Heart right ventricle (tissue), 16 donors: ENCODE measurements around the gene CDH23. TPM values are rescaled to one million over a fixed set of nuclear protein-coding genes. Genes with fewer than 3 reads are reported as not detected.

Experiments used
- ATAC-seq, 8 donors: fragments of 200-7000 bp; cut with Tn5 transposase; one replicate each; pipeline ENCODE4 v1.9.1; 2020; ENCODE audit warnings: mild to moderate bottlenecking in 8 of 8, moderate library complexity in 8 of 8, moderate number of reproducible peaks in 1 of 8
- DNase-seq, 2 donors: peaks; one replicate each; pipeline ENCODE4 v3.0.0-alpha.2; 2020
- H3K27ac ChIP-seq, 10 donors: fragments of 200-600 bp; sonication (generic) in 2 of 10; one replicate each; pipeline versions ENCODE4 v1.5.0 to v1.8.0; 2020 to 2022; ENCODE audit warnings: mild to moderate bottlenecking in 3 of 10
- H3K27me3 ChIP-seq, 7 donors: fragments of 200-600 bp; one replicate each; pipeline ENCODE4 v1.8.0; 2021 to 2022; ENCODE audit warnings: mild to moderate bottlenecking in 2 of 7
- H3K36me3 ChIP-seq, 9 donors: fragments of 200-600 bp; sonication (generic) in 1 of 9; one replicate each; pipeline versions ENCODE4 v1.5.0 to v1.8.0; 2020 to 2022; ENCODE audit warnings: mild to moderate bottlenecking in 2 of 9
- H3K4me1 ChIP-seq, 9 donors: fragments of 200-600 bp; sonication (generic) in 1 of 9; one replicate each; pipeline versions ENCODE4 v1.5.0 to v1.8.0; 2020 to 2022; ENCODE audit warnings: mild to moderate bottlenecking in 4 of 9
- H3K4me3 ChIP-seq, 10 donors: fragments of 200-600 bp; sonication (generic) in 2 of 10; one replicate each; pipeline versions ENCODE4 v1.5.0 to v1.8.0; 2020 to 2022; ENCODE audit warnings: mild to moderate bottlenecking in 7 of 10, moderate library complexity in 2 of 10
- H3K9me3 ChIP-seq, 11 donors: fragments of 200-600 bp in 10 of 11; sonication (generic) in 2 of 11; one replicate each; pipeline versions ENCODE4 v1.5.0 to v1.8.0; 2013 to 2022; ENCODE audit warnings: mild to moderate bottlenecking in 2 of 11, control low read depth in 1 of 11, moderate library complexity in 1 of 11
- CTCF ChIP-seq, 9 donors: fragments of 200-600 bp; sonication (generic) in 2 of 9; IDR thresholded peaks; one replicate each; pipeline versions ENCODE4 v1.5.0 to v1.8.0; 2021 to 2022; ENCODE audit warnings: antibody characterized with exemption in 9 of 9, mild to moderate bottlenecking in 5 of 9, moderate library complexity in 1 of 9
- WGBS, 2 donors: extraction: QIAGEN DNeasy Blood & Tissue Kit; methylation state at CpG; one replicate each; pipeline ENCODE4 v1.1.7; 2013; ENCODE audit warnings: inconsistent platforms in 1 of 2; 5-methylcytosine and 5-hydroxymethylcytosine counted together
- intact Hi-C, 10 donors: fragments of 100-400 bp; cut with DNase I; formaldehyde crosslinking; loops; one replicate each; pipeline versions ENCODE4 v1.11.1 to v1.14.2; 2022
- polyA plus RNA-seq, 2 donors: library from polyadenylated mRNA; stranded (reverse); fragments of 200-250 nt; gene quantifications; one replicate each; pipeline ENCODE4 v1.2.3, GENCODE V29; 2013
- total RNA-seq, 10 donors: library from RNA; stranded (reverse); fragmentation: NEBNext Ultra II Directional in 3 of 10; extraction: Animal tissue kit (Norgen Biotek cat#: 25700) in 3 of 10; gene quantifications; one replicate each; pipeline versions ENCODE4 v1.2.1 to v1.2.4, GENCODE V29; 2021 to 2023
- donor health status: Arrhythmogenic right ventricular cardiomyopathy.
- donor health status: ischemic (EF 13 %, LVEDD 7.1; RV severe dilation, severe dysfunction).
- donor health status: healthy with polysubstance abuse.
- donor health status: DM: no; HTN: yes; CAD: no.
- donor health status: DM: no; HTN: no; CAD: no.
- donor health status: ischemic (EF 25% LVEDD 6.9; RV normal size, moderate dysfunction).
- donor health status: ischemic (EF 25% LVEDD 5.7; RV mildly dilated, moderate dysfunction).
- donor health status: healthy.
- donor health status: DM: yes; HTN: yes; CAD: no.
- donor health status: Ischemic cardiomyopathy.
- donor health status: ischemic (EF 35%, LVEDD 5.7; RV mildly dilated, moderate dysfunction).
- donor health status: nonischemic (EF 11% LVEDD 7.7; RV severe dilation, severe dysfunction).
- donor health status: DM: yes; HTN: yes; CAD: no.
- donor health status: PGD.
- donor health status: ischemic (EF 29% LVEDD 5.4; RV normal size, mild dysfunction).
- donor health status: nonischemic (EF 23%, LVEDD 6.1; RV moderate dilation, normal function).

CDH23 gene
- total and polyA plus RNA-seq, 12 donors, result 1.1 to 7.7 (median 4.6) TPM

- Histone ChIP-seq H3K4me3 (no peak overlapping the region), H3K27ac (no peak overlapping the region), H3K9me3 (no peaks in the 10 kb centered on the region), H3K36me3 (no peaks in the 10 kb centered on the region), H3K4me1 (peaks cover 0 to 5% (median 0%) of the 10 kb centered on the region in 9 donors), H3K27me3 (peaks cover 0 to 4% (median 0%) of the 10 kb centered on the region in 7 donors)
- ATAC-seq (no peak), DNase-seq (no peak)
- TF ChIP-seq CTCF (IDR thresholded peaks at IDR 0.05), result no peak
- intact Hi-C loops, result no loop called here
- 88 to 95% methylated on average over 3 of the region's 3 CpGs for WGBS, 2 donors
Observed at GRCh38 chr10:71456631-71457030, 59.9 kb downstream of the CDH23 start.

- peaks cover 0 to 5% (median 0%) of the 10 kb centered on the region in 9 donors for H3K4me1 ChIP-seq
- 39 to 68% methylated on average over 4 of the region's 4 CpGs for WGBS, 2 donors
- H3K9me3 ChIP-seq, result no peaks in the 10 kb centered on the region
- H3K27ac ChIP-seq, result no peak overlapping the region
- peaks cover 0 to 4% (median 0%) of the 10 kb centered on the region in 7 donors for H3K27me3 ChIP-seq
- no peak for TF ChIP-seq CTCF (IDR thresholded peaks at IDR 0.05)
- no peaks in the 10 kb centered on the region for H3K36me3 ChIP-seq
- ATAC-seq (no peak), DNase-seq (no peak)
- H3K4me3 ChIP-seq, result no peak overlapping the region
- intact Hi-C loops, result no loop called here
Observed at GRCh38 chr10:71457908-71458307, 61.2 kb downstream of the CDH23 start.

GRCh38 chr10:71458387-71458786, 61.7 kb downstream of the CDH23 start:
- Histone ChIP-seq H3K9me3 (no peaks in the 10 kb centered on the region), H3K4me3 (no peak overlapping the region), H3K36me3 (no peaks in the 10 kb centered on the region), H3K27ac (no peak overlapping the region), H3K4me1 (peaks cover 0 to 5% (median 0%) of the 10 kb centered on the region in 9 donors), H3K27me3 (peaks cover 0 to 4% (median 0%) of the 10 kb centered on the region in 7 donors)
- WGBS, 2 donors, result 82 to 89% methylated on average over 2 of the region's 2 CpGs
- intact Hi-C loops, result no loop called here
- no peak for DNase-seq
- TF ChIP-seq CTCF (IDR thresholded peaks at IDR 0.05), result no peak
- ATAC-seq, result no peak

GRCh38 chr10:71459513-71459912, 62.8 kb downstream of the CDH23 start:
- H3K4me3 ChIP-seq, result no peak overlapping the region
- no peak overlapping the region for H3K27ac ChIP-seq
- 89 to 93% methylated on average over 5 of the region's 5 CpGs for WGBS, 2 donors
- TF ChIP-seq CTCF (IDR thresholded peaks at IDR 0.05), result no peak
- ATAC-seq (no peak), DNase-seq (no peak)
- no peaks in the 10 kb centered on the region for H3K9me3 ChIP-seq
- H3K4me1 ChIP-seq, result peaks cover 0 to 5% (median 0%) of the 10 kb centered on the region in 9 donors
- intact Hi-C loops, result no loop called here
- no peaks in the 10 kb centered on the region for H3K36me3 ChIP-seq
- H3K27me3 ChIP-seq, result peaks cover 0 to 4% (median 0%) of the 10 kb centered on the region in 7 donors
